GM23338 (cell line): Measurements from ENCODE around the gene ACTA2.

ENCODE experiments used
- EZH2 ChIP-seq: fragments of 200-600 bp; sonication (generic); IDR thresholded peaks from one replicate; pipeline ENCODE4 v1.8.0; 2017; ENCODE audit warnings: antibody characterized with exemption, mild to moderate bottlenecking, low read depth; ENCODE audit not compliant: unreplicated experiment
- EZH2phosphoT487 ChIP-seq: fragments of 200-600 bp; sonication (generic); IDR thresholded peaks from one replicate; pipeline ENCODE4 v1.8.1; 2018; ENCODE audit warnings: antibody characterized with exemption; ENCODE audit not compliant: unreplicated experiment
- POLR2AphosphoS5 ChIP-seq: IDR thresholded peaks from 2 replicates; pipeline ENCODE4 v1.6.1; 2016; ENCODE audit warnings: antibody characterized with exemption, low read depth
- TF ChIP-seq, protein P1 (sequence below), 2 experiments: fragments of 200-600 bp in 1 of 2; sonication (generic) in 1 of 2; conservative IDR thresholded peaks; 2 replicates each; pipeline versions ENCODE4 v1.5.1 to v1.6.1; 2016 to 2017; ENCODE audit warnings: antibody characterized with exemption in 2 of 2, low read depth in 2 of 2, mild to moderate bottlenecking in 2 of 2, moderate library complexity in 1 of 2
- TF ChIP-seq, protein P2 (sequence below): IDR thresholded peaks from 2 replicates; pipeline ENCODE4 v1.6.1; 2016; ENCODE audit warnings: antibody characterized with exemption
- TF ChIP-seq, protein P3 (sequence below): IDR thresholded peaks from one replicate; pipeline ENCODE4 v1.6.1; 2018; ENCODE audit warnings: antibody characterized with exemption; ENCODE audit not compliant: unreplicated experiment

DNA sequence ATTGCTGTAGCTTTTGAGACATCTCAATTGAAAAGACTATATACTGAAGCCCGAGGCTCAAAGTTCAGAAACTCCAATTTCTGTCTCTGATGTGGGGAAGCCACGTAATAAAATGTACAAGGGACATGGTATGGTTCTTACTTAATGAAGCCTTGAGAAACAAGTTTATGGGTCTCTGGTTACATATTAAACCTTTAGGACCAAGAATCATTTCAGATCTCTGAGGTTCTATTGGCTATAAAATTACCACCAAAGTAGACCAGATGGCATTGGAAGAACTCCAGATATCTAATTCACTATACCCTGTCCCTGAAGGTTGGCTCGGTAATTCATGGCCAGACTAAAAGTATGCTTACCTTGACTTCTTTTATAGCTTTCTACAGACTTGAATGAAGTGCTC lies 48.9 kb downstream of the ACTA2 start:
- TF ChIP-seq, protein P1, sequence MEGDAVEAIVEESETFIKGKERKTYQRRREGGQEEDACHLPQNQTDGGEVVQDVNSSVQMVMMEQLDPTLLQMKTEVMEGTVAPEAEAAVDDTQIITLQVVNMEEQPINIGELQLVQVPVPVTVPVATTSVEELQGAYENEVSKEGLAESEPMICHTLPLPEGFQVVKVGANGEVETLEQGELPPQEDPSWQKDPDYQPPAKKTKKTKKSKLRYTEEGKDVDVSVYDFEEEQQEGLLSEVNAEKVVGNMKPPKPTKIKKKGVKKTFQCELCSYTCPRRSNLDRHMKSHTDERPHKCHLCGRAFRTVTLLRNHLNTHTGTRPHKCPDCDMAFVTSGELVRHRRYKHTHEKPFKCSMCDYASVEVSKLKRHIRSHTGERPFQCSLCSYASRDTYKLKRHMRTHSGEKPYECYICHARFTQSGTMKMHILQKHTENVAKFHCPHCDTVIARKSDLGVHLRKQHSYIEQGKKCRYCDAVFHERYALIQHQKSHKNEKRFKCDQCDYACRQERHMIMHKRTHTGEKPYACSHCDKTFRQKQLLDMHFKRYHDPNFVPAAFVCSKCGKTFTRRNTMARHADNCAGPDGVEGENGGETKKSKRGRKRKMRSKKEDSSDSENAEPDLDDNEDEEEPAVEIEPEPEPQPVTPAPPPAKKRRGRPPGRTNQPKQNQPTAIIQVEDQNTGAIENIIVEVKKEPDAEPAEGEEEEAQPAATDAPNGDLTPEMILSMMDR (conservative IDR thresholded peaks at IDR 0.05; ENCODE audit: low read depth in 2 of 2) = no peak
- no peak for TF ChIP-seq POLR2AphosphoS5
- TF ChIP-seq EZH2 = no peak
- TF ChIP-seq EZH2phosphoT487 = no peak
- TF ChIP-seq, protein P2, sequence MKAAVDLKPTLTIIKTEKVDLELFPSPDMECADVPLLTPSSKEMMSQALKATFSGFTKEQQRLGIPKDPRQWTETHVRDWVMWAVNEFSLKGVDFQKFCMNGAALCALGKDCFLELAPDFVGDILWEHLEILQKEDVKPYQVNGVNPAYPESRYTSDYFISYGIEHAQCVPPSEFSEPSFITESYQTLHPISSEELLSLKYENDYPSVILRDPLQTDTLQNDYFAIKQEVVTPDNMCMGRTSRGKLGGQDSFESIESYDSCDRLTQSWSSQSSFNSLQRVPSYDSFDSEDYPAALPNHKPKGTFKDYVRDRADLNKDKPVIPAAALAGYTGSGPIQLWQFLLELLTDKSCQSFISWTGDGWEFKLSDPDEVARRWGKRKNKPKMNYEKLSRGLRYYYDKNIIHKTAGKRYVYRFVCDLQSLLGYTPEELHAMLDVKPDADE = no peak
- TF ChIP-seq, protein P3, sequence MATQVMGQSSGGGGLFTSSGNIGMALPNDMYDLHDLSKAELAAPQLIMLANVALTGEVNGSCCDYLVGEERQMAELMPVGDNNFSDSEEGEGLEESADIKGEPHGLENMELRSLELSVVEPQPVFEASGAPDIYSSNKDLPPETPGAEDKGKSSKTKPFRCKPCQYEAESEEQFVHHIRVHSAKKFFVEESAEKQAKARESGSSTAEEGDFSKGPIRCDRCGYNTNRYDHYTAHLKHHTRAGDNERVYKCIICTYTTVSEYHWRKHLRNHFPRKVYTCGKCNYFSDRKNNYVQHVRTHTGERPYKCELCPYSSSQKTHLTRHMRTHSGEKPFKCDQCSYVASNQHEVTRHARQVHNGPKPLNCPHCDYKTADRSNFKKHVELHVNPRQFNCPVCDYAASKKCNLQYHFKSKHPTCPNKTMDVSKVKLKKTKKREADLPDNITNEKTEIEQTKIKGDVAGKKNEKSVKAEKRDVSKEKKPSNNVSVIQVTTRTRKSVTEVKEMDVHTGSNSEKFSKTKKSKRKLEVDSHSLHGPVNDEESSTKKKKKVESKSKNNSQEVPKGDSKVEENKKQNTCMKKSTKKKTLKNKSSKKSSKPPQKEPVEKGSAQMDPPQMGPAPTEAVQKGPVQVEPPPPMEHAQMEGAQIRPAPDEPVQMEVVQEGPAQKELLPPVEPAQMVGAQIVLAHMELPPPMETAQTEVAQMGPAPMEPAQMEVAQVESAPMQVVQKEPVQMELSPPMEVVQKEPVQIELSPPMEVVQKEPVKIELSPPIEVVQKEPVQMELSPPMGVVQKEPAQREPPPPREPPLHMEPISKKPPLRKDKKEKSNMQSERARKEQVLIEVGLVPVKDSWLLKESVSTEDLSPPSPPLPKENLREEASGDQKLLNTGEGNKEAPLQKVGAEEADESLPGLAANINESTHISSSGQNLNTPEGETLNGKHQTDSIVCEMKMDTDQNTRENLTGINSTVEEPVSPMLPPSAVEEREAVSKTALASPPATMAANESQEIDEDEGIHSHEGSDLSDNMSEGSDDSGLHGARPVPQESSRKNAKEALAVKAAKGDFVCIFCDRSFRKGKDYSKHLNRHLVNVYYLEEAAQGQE = no peak
